PFSK-1 (cell line): ENCODE results near the gene KRTAP5-10.

Experiments used
- POLR2AphosphoS5 ChIP-seq: IDR thresholded peaks from 2 replicates; pipeline ENCODE4 v1.6.1; 2012; ENCODE audit warnings: low read depth, mild to moderate bottlenecking, control low read depth, low read length, moderate library complexity
- SIN3A ChIP-seq: IDR thresholded peaks from 2 replicates; pipeline ENCODE4 v1.6.1; 2012; ENCODE audit warnings: mild to moderate bottlenecking, low read length, moderate library complexity, borderline replicate concordance; ENCODE audit not compliant: insufficient read depth
- TF ChIP-seq, protein P1 (sequence below), 2 experiments: IDR thresholded peaks; 2 replicates each; pipeline versions ENCODE4 v1.6.1 to v1.8.0; 2011 to 2012; ENCODE audit warnings: low read depth in 2 of 2, low read length in 2 of 2, control low read depth in 1 of 2, inconsistent platforms in 1 of 2, mild to moderate bottlenecking in 1 of 2, moderate library complexity in 1 of 2; ENCODE audit not compliant: insufficient read depth in 1 of 2

- TF ChIP-seq, protein P1, sequence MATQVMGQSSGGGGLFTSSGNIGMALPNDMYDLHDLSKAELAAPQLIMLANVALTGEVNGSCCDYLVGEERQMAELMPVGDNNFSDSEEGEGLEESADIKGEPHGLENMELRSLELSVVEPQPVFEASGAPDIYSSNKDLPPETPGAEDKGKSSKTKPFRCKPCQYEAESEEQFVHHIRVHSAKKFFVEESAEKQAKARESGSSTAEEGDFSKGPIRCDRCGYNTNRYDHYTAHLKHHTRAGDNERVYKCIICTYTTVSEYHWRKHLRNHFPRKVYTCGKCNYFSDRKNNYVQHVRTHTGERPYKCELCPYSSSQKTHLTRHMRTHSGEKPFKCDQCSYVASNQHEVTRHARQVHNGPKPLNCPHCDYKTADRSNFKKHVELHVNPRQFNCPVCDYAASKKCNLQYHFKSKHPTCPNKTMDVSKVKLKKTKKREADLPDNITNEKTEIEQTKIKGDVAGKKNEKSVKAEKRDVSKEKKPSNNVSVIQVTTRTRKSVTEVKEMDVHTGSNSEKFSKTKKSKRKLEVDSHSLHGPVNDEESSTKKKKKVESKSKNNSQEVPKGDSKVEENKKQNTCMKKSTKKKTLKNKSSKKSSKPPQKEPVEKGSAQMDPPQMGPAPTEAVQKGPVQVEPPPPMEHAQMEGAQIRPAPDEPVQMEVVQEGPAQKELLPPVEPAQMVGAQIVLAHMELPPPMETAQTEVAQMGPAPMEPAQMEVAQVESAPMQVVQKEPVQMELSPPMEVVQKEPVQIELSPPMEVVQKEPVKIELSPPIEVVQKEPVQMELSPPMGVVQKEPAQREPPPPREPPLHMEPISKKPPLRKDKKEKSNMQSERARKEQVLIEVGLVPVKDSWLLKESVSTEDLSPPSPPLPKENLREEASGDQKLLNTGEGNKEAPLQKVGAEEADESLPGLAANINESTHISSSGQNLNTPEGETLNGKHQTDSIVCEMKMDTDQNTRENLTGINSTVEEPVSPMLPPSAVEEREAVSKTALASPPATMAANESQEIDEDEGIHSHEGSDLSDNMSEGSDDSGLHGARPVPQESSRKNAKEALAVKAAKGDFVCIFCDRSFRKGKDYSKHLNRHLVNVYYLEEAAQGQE (IDR thresholded peaks at IDR 0.05; ENCODE audit: insufficient read depth in 1 of 2, low read depth in 2 of 2, low read length in 2 of 2) = no peak
- TF ChIP-seq POLR2AphosphoS5 (no peak), SIN3A (no peak)
Measured at GRCh38 chr11:71580057-71581003, 15.0 kb downstream of the KRTAP5-10 start.
